A673 (cell line): ENCODE measurements around the gene IBA57. TPM values are rescaled to one million over a fixed set of nuclear protein-coding genes. Genes with fewer than 3 reads are reported as not detected.

Source experiments
- BruUV-seq: library from RNA; stranded (reverse); fragments of 400-500 nt; replicated peaks from 2 replicates; lab custom pipeline; 2021; lab: Mats Ljungman, UMichigan
- CTCF ChIA-PET: fragments of 300-600 bp; sonication (Branson Sonifier 250); formaldehyde crosslinking; loops from one replicate; lab custom pipeline; 2022; ENCODE audit warnings: antibody characterized with exemption; lab: Charles Lee
- POLR2A ChIA-PET: fragments of 300-600 bp; sonication (Branson Sonifier 250); formaldehyde crosslinking; loops from one replicate; lab custom pipeline; 2022; ENCODE audit warnings: antibody characterized with exemption; ENCODE audit not compliant: low non-redundant PET; lab: Charles Lee
- DNase-seq: peaks from one replicate; pipeline ENCODE4 v3.0.0-alpha.2; 2015; ENCODE audit warnings: low spot score
- H3K27ac ChIP-seq: fragments of 200-600 bp; sonication (generic); 2 replicates; pipeline ENCODE4 v1.5.1; 2016; ENCODE audit warnings: mixed run types, low read depth, mild to moderate bottlenecking, mixed read lengths, antibody characterized with exemption, low read length; ENCODE audit not compliant: poor library complexity, severe bottlenecking
- H3K27me3 ChIP-seq: fragments of 200-600 bp; sonication (generic); replicated peaks from 2 replicates; pipeline ENCODE4 v1.6.1; 2017; ENCODE audit warnings: mixed run types, low read depth, mild to moderate bottlenecking, mixed read lengths, antibody characterized with exemption, low read length; ENCODE audit not compliant: insufficient read depth, poor library complexity
- H3K36me3 ChIP-seq: fragments of 200-600 bp; sonication (generic); 2 replicates; pipeline ENCODE4 v1.6.1; 2016; ENCODE audit warnings: mixed run types, mild to moderate bottlenecking, mixed read lengths, antibody characterized with exemption, low read length; ENCODE audit not compliant: insufficient read depth, poor library complexity, severe bottlenecking
- H3K4me1 ChIP-seq: fragments of 200-600 bp; sonication (generic); 2 replicates; pipeline ENCODE4 v1.6.1; 2017; ENCODE audit warnings: mixed run types, mild to moderate bottlenecking, mixed read lengths, antibody characterized with exemption, low read length; ENCODE audit not compliant: insufficient read depth, poor library complexity, severe bottlenecking
- H3K4me3 ChIP-seq: fragments of 200-600 bp; sonication (generic); 2 replicates; pipeline ENCODE4 v1.5.1; 2016; ENCODE audit warnings: low read depth, mixed run types, mild to moderate bottlenecking, mixed read lengths, low read length; ENCODE audit not compliant: poor library complexity, severe bottlenecking
- H3K9me3 ChIP-seq: fragments of 200-600 bp; sonication (generic); 2 replicates; pipeline ENCODE4 v1.6.1; 2016; ENCODE audit warnings: mixed run types, low read depth, mild to moderate bottlenecking, mixed read lengths, antibody characterized with exemption, low read length; ENCODE audit not compliant: poor library complexity, severe bottlenecking
- EZH2 ChIP-seq: fragments of 200-600 bp; sonication (generic); IDR thresholded peaks from 2 replicates; pipeline ENCODE4 v1.6.1; 2017; ENCODE audit warnings: borderline replicate concordance, low read depth, mild to moderate bottlenecking, mixed read lengths, antibody characterized with exemption, low read length; ENCODE audit not compliant: poor library complexity, severe bottlenecking
- intact Hi-C: fragments of 100-400 bp; cut with micrococcal nuclease; formaldehyde crosslinking; loops from one replicate; pipeline ENCODE4 v1.10.0; 2022; ENCODE audit not compliant: unreplicated experiment
- total RNA-seq: library from RNA; stranded (reverse); gene quantifications from 2 replicates; pipeline ENCODE4 v1.2.3, GENCODE V29; 2021
- TF ChIP-seq, protein P1 (sequence below): fragments of 300-800, 200-600 bp; sonication (generic); conservative IDR thresholded peaks from 2 replicates; pipeline ENCODE4 v1.5.1; 2017; ENCODE audit warnings: low read depth, mild to moderate bottlenecking, antibody characterized with exemption, low read length, moderate library complexity, mixed read lengths

IBA57 gene
- total RNA-seq, 1 experiment from 2014 or later, result 12.1 TPM

DNA sequence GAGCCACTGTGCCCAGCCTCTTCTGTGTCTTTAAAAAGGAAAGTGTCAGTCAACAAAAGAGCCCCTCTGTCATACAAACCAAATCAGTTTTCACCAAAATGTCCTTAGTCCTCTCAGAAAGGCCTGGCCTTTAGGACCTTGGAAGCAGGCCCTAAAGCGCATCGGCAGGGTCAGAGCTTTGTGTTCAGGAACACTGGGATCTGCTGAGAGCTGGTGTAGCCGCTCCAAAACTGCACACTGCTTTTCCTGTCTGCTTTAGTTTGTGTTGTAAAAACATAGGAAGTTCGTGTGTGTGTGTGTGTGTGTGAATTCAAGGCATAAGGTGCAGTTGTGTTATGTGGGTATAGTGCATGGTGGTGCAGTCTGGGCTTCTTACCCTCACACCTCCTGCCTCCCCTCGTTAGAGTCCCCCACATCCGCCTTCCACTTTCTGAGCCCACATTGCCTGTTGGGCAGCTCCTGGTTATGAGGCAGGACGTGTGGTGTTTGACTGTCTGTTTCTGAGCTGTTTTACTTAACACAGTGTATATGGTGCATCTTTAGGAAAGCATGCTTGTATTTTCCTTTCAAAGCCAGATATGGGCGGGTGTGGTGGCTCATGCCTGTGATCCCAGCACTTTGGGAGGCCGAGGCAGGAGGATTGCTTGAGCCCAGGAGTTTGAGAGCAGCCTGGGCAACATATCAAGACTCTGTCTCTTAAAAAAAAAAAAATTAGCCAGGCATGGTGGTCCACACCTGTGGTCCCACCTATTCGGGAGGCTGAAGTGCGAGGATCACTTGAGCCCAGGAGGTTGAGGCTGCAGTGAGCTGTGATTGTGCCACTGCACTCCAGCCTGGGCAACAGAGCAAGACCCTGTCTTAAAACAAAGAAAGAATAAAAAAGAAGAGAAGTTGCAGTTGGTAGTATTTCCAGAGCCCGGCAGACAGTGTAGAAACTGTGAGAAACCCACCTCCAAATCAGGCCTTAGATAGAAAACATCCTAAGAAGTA lies 12.4 kb downstream of the IBA57 start:
- no peaks in the 10 kb centered on the region for H3K4me1 ChIP-seq
- POLR2A ChIA-PET, result no interaction called here
- no peak overlapping the region for H3K27ac ChIP-seq
- no peaks in the 10 kb centered on the region for H3K9me3 ChIP-seq
- H3K4me3 ChIP-seq, result no peak overlapping the region
- CTCF ChIA-PET, result no interaction called here
- TF ChIP-seq, protein P1, sequence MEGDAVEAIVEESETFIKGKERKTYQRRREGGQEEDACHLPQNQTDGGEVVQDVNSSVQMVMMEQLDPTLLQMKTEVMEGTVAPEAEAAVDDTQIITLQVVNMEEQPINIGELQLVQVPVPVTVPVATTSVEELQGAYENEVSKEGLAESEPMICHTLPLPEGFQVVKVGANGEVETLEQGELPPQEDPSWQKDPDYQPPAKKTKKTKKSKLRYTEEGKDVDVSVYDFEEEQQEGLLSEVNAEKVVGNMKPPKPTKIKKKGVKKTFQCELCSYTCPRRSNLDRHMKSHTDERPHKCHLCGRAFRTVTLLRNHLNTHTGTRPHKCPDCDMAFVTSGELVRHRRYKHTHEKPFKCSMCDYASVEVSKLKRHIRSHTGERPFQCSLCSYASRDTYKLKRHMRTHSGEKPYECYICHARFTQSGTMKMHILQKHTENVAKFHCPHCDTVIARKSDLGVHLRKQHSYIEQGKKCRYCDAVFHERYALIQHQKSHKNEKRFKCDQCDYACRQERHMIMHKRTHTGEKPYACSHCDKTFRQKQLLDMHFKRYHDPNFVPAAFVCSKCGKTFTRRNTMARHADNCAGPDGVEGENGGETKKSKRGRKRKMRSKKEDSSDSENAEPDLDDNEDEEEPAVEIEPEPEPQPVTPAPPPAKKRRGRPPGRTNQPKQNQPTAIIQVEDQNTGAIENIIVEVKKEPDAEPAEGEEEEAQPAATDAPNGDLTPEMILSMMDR, result no peak
- TF ChIP-seq EZH2, result no peak
- intact Hi-C loops, result no loop called here
- H3K27me3 ChIP-seq, result no peaks in the 10 kb centered on the region
- DNase-seq, result no peak
- H3K36me3 ChIP-seq, result no peaks in the 10 kb centered on the region
- no TSS peak for BruUV-seq

DNA sequence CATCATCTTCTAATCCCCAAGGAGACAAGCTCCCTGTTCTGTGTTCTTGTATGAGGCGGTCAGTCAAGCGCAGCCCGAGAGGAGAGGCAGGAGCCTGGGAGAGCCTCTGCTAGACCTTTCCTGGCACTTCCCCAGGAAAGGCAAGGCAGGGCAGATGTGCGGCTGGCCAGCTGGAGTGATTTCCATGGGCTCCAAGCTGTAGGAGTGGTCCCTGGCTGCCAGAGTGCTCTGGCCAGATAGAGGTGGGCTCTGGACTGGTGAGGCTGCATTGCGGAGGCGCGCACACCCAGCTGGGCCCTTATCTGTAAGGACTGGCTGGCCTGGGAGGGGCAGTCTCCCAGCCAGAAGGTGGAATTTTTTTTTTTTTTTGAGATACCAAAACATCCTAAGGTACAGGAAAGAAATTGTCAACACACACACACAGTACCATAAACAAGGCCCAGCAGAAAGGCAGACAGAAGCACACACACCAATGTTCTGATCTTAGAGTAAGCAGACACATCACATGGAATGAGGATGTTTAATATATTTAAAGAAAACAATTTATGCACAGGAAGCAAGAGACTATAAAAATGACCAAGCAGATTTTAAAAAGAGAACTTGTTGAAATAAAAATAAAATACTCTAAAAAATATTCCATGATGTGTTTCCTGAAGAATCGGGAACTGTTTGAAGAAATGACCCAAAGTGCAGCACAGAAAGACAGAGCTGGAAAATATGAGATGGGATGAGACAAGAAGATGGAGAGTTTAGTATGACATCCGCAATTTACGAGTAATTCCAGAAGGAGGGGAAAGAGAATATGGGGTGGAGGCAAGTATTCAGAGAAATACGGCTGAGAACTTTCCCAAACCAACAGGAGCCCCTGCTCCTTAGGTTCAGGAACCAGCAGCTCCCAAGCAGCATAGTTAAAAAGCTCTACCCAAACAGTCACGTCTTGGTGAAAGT lies 13.4 kb downstream of the IBA57 start:
- BruUV-seq, result TSS peak; percentile 25
- Histone ChIP-seq H3K9me3 (no peaks in the 10 kb centered on the region), H3K4me1 (no peaks in the 10 kb centered on the region), H3K4me3 (no peak overlapping the region), H3K36me3 (no peaks in the 10 kb centered on the region), H3K27ac (no peak overlapping the region), H3K27me3 (no peaks in the 10 kb centered on the region)
- intact Hi-C loops, result no loop called here
- POLR2A ChIA-PET, result no interaction called here
- no peak for DNase-seq
- TF ChIP-seq, protein P1, result no peak
- no peak for TF ChIP-seq EZH2
- CTCF ChIA-PET, result interaction anchor here (0.6 kb wide), 1 partner anchor 1232 kb away, joined by 3 read pairs; no protein-coding TSS in a partner anchor

DNA sequence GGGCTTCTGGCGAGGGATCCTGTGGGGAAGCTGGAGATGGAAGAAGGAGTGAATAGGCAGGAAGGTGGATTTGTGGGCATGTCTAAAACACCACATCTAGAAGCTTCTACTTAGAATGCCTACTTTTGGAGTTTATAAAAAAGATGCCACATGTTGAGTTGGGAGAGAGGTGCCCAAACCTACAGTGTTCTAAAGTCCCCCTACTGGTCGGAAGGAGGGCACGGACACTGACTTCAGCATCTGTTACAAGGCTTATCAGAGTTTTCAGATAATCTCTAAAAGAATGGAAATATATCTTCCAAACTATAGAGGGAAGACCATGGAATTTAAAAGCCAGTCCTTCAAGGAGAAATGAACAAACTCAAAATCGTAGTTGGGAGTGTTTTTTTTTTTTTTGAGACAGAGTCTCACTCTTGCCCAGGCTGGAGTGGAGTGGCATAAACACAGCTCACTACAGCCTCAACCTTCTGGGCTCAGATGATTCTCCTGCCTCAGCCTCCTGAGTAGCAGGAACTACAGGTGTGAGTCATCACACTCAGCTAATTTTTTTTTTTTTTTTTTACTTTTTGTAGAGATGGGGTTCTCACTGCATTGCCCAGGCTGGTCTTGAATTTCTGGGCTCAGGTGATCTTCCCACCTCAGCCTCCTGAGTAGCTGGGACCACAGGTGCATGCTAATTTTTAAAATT lies 14.8 kb downstream of the IBA57 start:
- TF ChIP-seq, protein P1, result peak; percentile 56
- no peak for TF ChIP-seq EZH2
- ChIA-PET POLR2A (no interaction called here), CTCF (no interaction called here)
- Histone ChIP-seq H3K4me1 (no peaks in the 10 kb centered on the region), H3K27me3 (no peaks in the 10 kb centered on the region), H3K9me3 (no peaks in the 10 kb centered on the region), H3K36me3 (no peaks in the 10 kb centered on the region), H3K27ac (no peak overlapping the region), H3K4me3 (no peak overlapping the region)
- intact Hi-C loops, result no loop called here
- BruUV-seq, result no TSS peak
- peak; percentile 33 for DNase-seq
